Ovary (tissue), 3 donors: Measurements from ENCODE around the gene SELENON.

Experiments used
- CTCF ChIP-seq, 3 donors: fragments of 450-650 bp in 2 of 3; fragments of 200-600 bp in 1 of 3; IDR thresholded peaks; one replicate each; pipeline versions ENCODE4 v1.5.1 to v1.8.0; 2016 to 2022; ENCODE audit warnings: antibody characterized with exemption in 3 of 3, mild to moderate bottlenecking in 1 of 3
- EP300 ChIP-seq: sonication (generic); formaldehyde crosslinking; IDR thresholded peaks from one replicate; pipeline ENCODE4 v1.6.1; 2017; ENCODE audit warnings: antibody characterized with exemption
- POLR2A ChIP-seq: fragments of 450-650 bp; IDR thresholded peaks from one replicate; pipeline ENCODE4 v1.6.1; 2017; ENCODE audit warnings: antibody characterized with exemption, mild to moderate bottlenecking, moderate library complexity
- donor health status: DM: no; HTN: no; CAD: no.

GRCh38 chr1:25807480-25808390 lies 7.7 kb downstream of the SELENON start:
- TF ChIP-seq EP300 (no peak), CTCF (IDR thresholded peaks at IDR 0.05) (no peak), POLR2A (no peak)
